K562 (cell line): ENCODE measurements around the gene EIF5. TPM values are rescaled to one million over a fixed set of nuclear protein-coding genes. Genes with fewer than 3 reads are reported as not detected.

Source experiments
- ATAC-seq: fragments of 200-7000 bp; cut with Tn5 transposase; 3 replicates; pipeline ENCODE4 v1.9.1; 2020; ENCODE audit warnings: moderate library complexity
- BruUV-seq: library from RNA; stranded (reverse); fragments of 400-500 nt; replicated peaks from 2 replicates; lab custom pipeline; 2021; lab: Mats Ljungman, UMichigan
- CTCF ChIA-PET: fragments of 300-600 bp; formaldehyde crosslinking; extraction: SDS; loops from one replicate; lab custom pipeline; 2021; ENCODE audit warnings: low intra/inter-chr PET ratio; lab: Yijun Ruan, JAX
- POLR2A ChIA-PET: fragments of 300-600, 350-650 bp; sonication (Branson Sonifier 250); formaldehyde crosslinking; extraction: SDS; loops from one replicate; lab custom pipeline; 2021; ENCODE audit warnings: antibody characterized with exemption, inconsistent platforms; lab: Yijun Ruan, JAX
- DNase-seq, 4 experiments: peaks; one replicate each; pipeline versions ENCODE4 v3.0.0 to v3.0.0-alpha.2; 2011 to 2018; ENCODE audit warnings: low spot score in 3 of 4, mixed read lengths in 3 of 4; ENCODE audit errors: extremely low read depth in 1 of 4
- FAIRE-seq: peaks from 2 replicates; lab custom pipeline; 2011; peaks lifted over from hg19 to GRCh38; lab: Jason Lieb, UNC
- H2AFZ ChIP-seq: 2 replicates; pipeline ENCODE4 v1.6.0; 2011; ENCODE audit warnings: low read depth, low read length, control low read depth, inconsistent platforms
- H3K27ac ChIP-seq: fragments of 200-600 bp; 3 replicates; pipeline ENCODE4 v1.8.0; 2011; ENCODE audit warnings: low read depth, mild to moderate bottlenecking, control low read depth, inconsistent platforms, low read length, moderate library complexity, mixed read lengths; ENCODE audit errors: extremely low read depth
- H3K27me3 ChIP-seq, 2 experiments: fragments of 300-600 bp in 1 of 2; 2 replicates in 1 of 2; 3 replicates in 1 of 2; pipeline versions ENCODE4 v1.6.0 to v1.8.0; 2011; ENCODE audit warnings: inconsistent platforms in 2 of 2, low read length in 2 of 2, mild to moderate bottlenecking in 1 of 2, mixed read lengths in 1 of 2, moderate library complexity in 1 of 2; ENCODE audit not compliant: control insufficient read depth in 2 of 2, insufficient read depth in 2 of 2
- H3K36me3 ChIP-seq: fragments of 300-600 bp; 3 replicates; pipeline ENCODE4 v1.8.0; 2011; ENCODE audit warnings: mild to moderate bottlenecking, low read length, inconsistent platforms; ENCODE audit not compliant: control insufficient read depth, insufficient read depth
- H3K4me1 ChIP-seq, 2 experiments: fragments of 200-600 bp in 1 of 2; replicated peaks in 1 of 2; 2 replicates in 1 of 2; 3 replicates in 1 of 2; pipeline versions ENCODE4 v1.5.1 to v1.8.0; 2011; ENCODE audit warnings: inconsistent platforms in 2 of 2, low read length in 2 of 2, mild to moderate bottlenecking in 1 of 2, mixed read lengths in 1 of 2, moderate library complexity in 1 of 2; ENCODE audit not compliant: control insufficient read depth in 2 of 2, insufficient read depth in 2 of 2
- H3K4me2 ChIP-seq: 2 replicates; pipeline ENCODE4 v1.6.1; 2011; ENCODE audit warnings: low read length, control low read depth, inconsistent platforms, mixed read lengths; ENCODE audit not compliant: insufficient read depth
- H3K4me3 ChIP-seq: fragments of 200-600 bp; sonication (generic), shearing (Covaris generic); 2 replicates; pipeline ENCODE4 v1.5.1; 2016; ENCODE audit warnings: control low read depth, inconsistent platforms
- H3K79me2 ChIP-seq: fragments of 200-600 bp; 3 replicates; pipeline ENCODE4 v1.8.0; 2011; ENCODE audit warnings: low read length, inconsistent platforms; ENCODE audit not compliant: control insufficient read depth, insufficient read depth
- H3K9ac ChIP-seq, 2 experiments: 2 replicates each; pipeline versions ENCODE4 v1.6.0 to v1.6.1; 2011; ENCODE audit warnings: low read depth in 2 of 2, low read length in 2 of 2, control low read depth in 1 of 2, inconsistent platforms in 1 of 2, mild to moderate bottlenecking in 1 of 2, mixed read lengths in 1 of 2; ENCODE audit not compliant: insufficient read depth in 1 of 2
- H3K9me1 ChIP-seq: one replicate; pipeline ENCODE4 v1.6.0; 2011; ENCODE audit warnings: inconsistent platforms, mild to moderate bottlenecking, low read length, moderate library complexity; ENCODE audit not compliant: control insufficient read depth, insufficient read depth
- H3K9me3 ChIP-seq: replicated peaks from 2 replicates; pipeline ENCODE4 v1.5.1; 2011; ENCODE audit warnings: low read depth, low read length, inconsistent platforms; ENCODE audit not compliant: control insufficient read depth, insufficient read depth
- H4K20me1 ChIP-seq: replicated peaks from 2 replicates; pipeline ENCODE4 v1.6.1; 2011; ENCODE audit warnings: low read length, inconsistent platforms, mixed read lengths; ENCODE audit not compliant: control insufficient read depth, insufficient read depth
- ADNP ChIP-seq: fragments of 200-800 bp; sonication (Bioruptor generic); IDR thresholded peaks from 2 replicates; pipeline ENCODE4 v1.6.1; 2016; ENCODE audit warnings: missing genetic modification characterization, missing compliant biosample characterization
- CHD2 ChIP-seq: IDR thresholded peaks from 2 replicates; pipeline ENCODE4 v1.6.1; 2011; ENCODE audit warnings: low read depth, low read length
- ETS2 ChIP-seq: IDR thresholded peaks from 2 replicates; pipeline ENCODE4 v1.6.1; 2016; ENCODE audit warnings: borderline replicate concordance, missing genetic modification characterization, mild to moderate bottlenecking, moderate library complexity, missing compliant biosample characterization; ENCODE audit not compliant: poor library complexity, severe bottlenecking
- ILK ChIP-seq: fragments of 450-650 bp; IDR thresholded peaks from 2 replicates; pipeline ENCODE4 v1.6.1; 2016; ENCODE audit warnings: missing genetic modification characterization, low read depth, mild to moderate bottlenecking, missing compliant biosample characterization, moderate library complexity, borderline replicate concordance
- PHF8 ChIP-seq: fragments of 200-600 bp; sonication (generic); IDR thresholded peaks from 2 replicates; pipeline ENCODE4 v1.6.1; 2012; ENCODE audit warnings: mixed run types, mild to moderate bottlenecking, inconsistent platforms, low read length, moderate library complexity, borderline replicate concordance
- SMAD4 ChIP-seq: fragments of 250-450 bp; sonication (Bioruptor Pico); conservative IDR thresholded peaks from 2 replicates; pipeline ENCODE4 v1.8.0; 2021; ENCODE audit warnings: inconsistent platforms, mild to moderate bottlenecking, moderate library complexity
- SMC3 ChIP-seq: conservative IDR thresholded peaks from 2 replicates; pipeline ENCODE4 v1.6.1; 2011; ENCODE audit warnings: low read depth, low read length, improper control_type of control experiment; ENCODE audit not compliant: insufficient read depth
- SNRNP70 ChIP-seq: fragments of 200-400 bp; formaldehyde crosslinking; optimal IDR thresholded peaks from 2 replicates; pipeline ENCODE3; 2017; ENCODE audit warnings: low read depth, low read length
- TARDBP ChIP-seq: fragments of 450-650 bp; IDR thresholded peaks from 2 replicates; pipeline ENCODE4 v1.6.1; 2016
- TEAD4 ChIP-seq, 2 experiments: sonication (generic) in 1 of 2; formaldehyde crosslinking in 1 of 2; IDR thresholded peaks; 2 replicates each; pipeline versions ENCODE4 v1.6.1 to v1.8.0; 2012 to 2022; ENCODE audit warnings: borderline replicate concordance in 1 of 2, inconsistent platforms in 1 of 2, low read length in 1 of 2, mild to moderate bottlenecking in 1 of 2, missing genetic modification reagents in 1 of 2
- ZNF699 ChIP-seq: fragments of 250-450 bp; sonication (Bioruptor Pico); IDR thresholded peaks from 2 replicates; pipeline ENCODE4 v1.8.0; 2021; ENCODE audit warnings: mild to moderate bottlenecking, moderate library complexity; ENCODE audit not compliant: insufficient replicate concordance
- WGBS: fragments of 100-300 bp; shearing (Covaris generic); methylation state at CpG from one replicate; pipeline ENCODE4 v1.1.6; 2016; ENCODE audit warnings: low coverage, mixed read lengths; ENCODE audit not compliant: insufficient coverage; ENCODE audit errors: missing lambda C conversion rate; 5-methylcytosine and 5-hydroxymethylcytosine counted together
- in situ Hi-C: fragments of 300-500 bp; cut with MboI; formaldehyde crosslinking; loops from 4 replicates; pipeline ENCODE4 v1.15.0; 2018; ENCODE audit warnings: inconsistent platforms, mixed read lengths
- intact Hi-C: fragments of 100-400 bp; cut with micrococcal nuclease; formaldehyde crosslinking; loops from 2 replicates; pipeline ENCODE4 v1.14.2; 2022
- polyA plus RNA-seq, 8 experiments: library from polyadenylated mRNA; depleted of rRNA in 4 of 8; stranded (reverse) in 5 of 8; unstranded in 3 of 8; fragments of >200 nt; fragmentation: Nextera tagmentation in 2 of 8; fragmentation: Illumina TruSeq in 1 of 8; extraction: Ambion mirVana in 2 of 8; extraction: Trizol in 1 of 8; gene quantifications; 2 replicates each; pipeline versions ENCODE4 v1.2.1 to v1.2.3, GENCODE V29; 2011 to 2014; ENCODE audit warnings: inconsistent platforms in 1 of 8, missing spikeins in 1 of 8
- total RNA-seq, 7 experiments: library from RNA; depleted of rRNA in 6 of 7; stranded (reverse); fragments of >200 nt in 6 of 7; fragmentation: Illumina TruSeq in 2 of 7; extraction: Trizol in 2 of 7; gene quantifications; 2 replicates each; pipeline versions ENCODE4 v1.2.1 to v1.2.3, GENCODE V29; 2011 to 2021; ENCODE audit warnings: low replicate concordance in 1 of 7
- TF ChIP-seq, protein P1 (sequence below): fragments of 450-650 bp; formaldehyde crosslinking; IDR thresholded peaks from 2 replicates; pipeline ENCODE4 v1.4.0; 2020; ENCODE audit warnings: mild to moderate bottlenecking, moderate library complexity
- TF ChIP-seq, protein P2 (sequence below): sonication (generic); formaldehyde crosslinking; IDR thresholded peaks from 2 replicates; pipeline ENCODE4 v1.9.0; 2022; ENCODE audit warnings: mild to moderate bottlenecking, missing genetic modification reagents
- TF ChIP-seq, protein P3 (sequence below), 3 experiments: fragments of 200-800 bp in 1 of 3; sonication (Bioruptor generic) in 1 of 3; sonication (generic) in 1 of 3; formaldehyde crosslinking in 1 of 3; IDR thresholded peaks; 2 replicates each; pipeline versions ENCODE4 v1.6.1 to v1.8.0; 2016 to 2022; ENCODE audit warnings: mild to moderate bottlenecking in 2 of 3, missing compliant biosample characterization in 2 of 3, missing genetic modification characterization in 2 of 3, missing genetic modification reagents in 1 of 3
- TF ChIP-seq, protein P4 (sequence below): fragments of 150-350 bp; conservative IDR thresholded peaks from 2 replicates; pipeline ENCODE4 v1.6.1; 2014; ENCODE audit warnings: low read length

Gene EIF5
- total and polyA plus RNA-seq, 9 of the 15 experiments (the other 6 are each of a cell fraction or from before 2014, with no cell fraction given) = 92.7 to 442 (median 190) TPM

GRCh38 chr14:103391048-103391447 lies 57.0 kb downstream of the EIF5 start:
- ATAC-seq (peak; percentile 24), DNase-seq (peak in 2 of 4 experiments; percentile 19 to 47), FAIRE-seq (no peak)
- POLR2A ChIA-PET = interaction anchor here (1.0 to 2.1 kb wide), 6 partner anchors 9 to 55 kb away, joined by 3 to 19 read pairs (median 6); no protein-coding TSS in a partner anchor
- 23% methylated on average over 4 of the region's 4 CpGs for WGBS
- Histone ChIP-seq H3K9ac (no peak overlapping the region), H3K4me2 (no peak overlapping the region), H3K9me1 (no peaks in the 10 kb centered on the region), H3K27ac (no peak overlapping the region), H3K79me2 (peaks cover 94% of the 10 kb centered on the region), H3K4me1 (peaks cover 12 to 24% of the 10 kb centered on the region in 2 experiments), H4K20me1 (peaks cover 18% of the 10 kb centered on the region), H3K4me3 (no peak overlapping the region), H3K9me3 (no peaks in the 10 kb centered on the region; the same call in 1 of the 2 replicates), H3K27me3 (no peaks in the 10 kb centered on the region), H3K36me3 (peaks cover 8% of the 10 kb centered on the region; the same call in 2 of the 3 replicates), H2AFZ (no peak overlapping the region)
- intact Hi-C loops = loop anchor here (2.0 to 10.0 kb wide), 4 partner anchors 36 to 134 kb away; partner anchors contain the start of genes CKB and TRMT61A
- in situ Hi-C loops = no loop called here
- CTCF ChIA-PET = no interaction called here
- BruUV-seq = no TSS peak
- TF ChIP-seq, protein P1, sequence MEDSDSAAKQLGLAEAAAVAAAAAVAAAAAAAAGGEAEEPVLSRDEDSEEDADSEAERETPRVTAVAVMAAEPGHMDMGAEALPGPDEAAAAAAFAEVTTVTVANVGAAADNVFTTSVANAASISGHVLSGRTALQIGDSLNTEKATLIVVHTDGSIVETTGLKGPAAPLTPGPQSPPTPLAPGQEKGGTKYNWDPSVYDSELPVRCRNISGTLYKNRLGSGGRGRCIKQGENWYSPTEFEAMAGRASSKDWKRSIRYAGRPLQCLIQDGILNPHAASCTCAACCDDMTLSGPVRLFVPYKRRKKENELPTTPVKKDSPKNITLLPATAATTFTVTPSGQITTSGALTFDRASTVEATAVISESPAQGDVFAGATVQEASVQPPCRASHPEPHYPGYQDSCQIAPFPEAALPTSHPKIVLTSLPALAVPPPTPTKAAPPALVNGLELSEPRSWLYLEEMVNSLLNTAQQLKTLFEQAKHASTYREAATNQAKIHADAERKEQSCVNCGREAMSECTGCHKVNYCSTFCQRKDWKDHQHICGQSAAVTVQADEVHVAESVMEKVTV (CRISPR knock-in tag) = peak; percentile 14; the same call in 1 of the 2 replicates
- no peak for TF ChIP-seq ADNP (tag)
- TF ChIP-seq ILK (tag) = no peak
- TF ChIP-seq TARDBP = no peak
- TF ChIP-seq PHF8 = no peak
- TF ChIP-seq, protein P2, sequence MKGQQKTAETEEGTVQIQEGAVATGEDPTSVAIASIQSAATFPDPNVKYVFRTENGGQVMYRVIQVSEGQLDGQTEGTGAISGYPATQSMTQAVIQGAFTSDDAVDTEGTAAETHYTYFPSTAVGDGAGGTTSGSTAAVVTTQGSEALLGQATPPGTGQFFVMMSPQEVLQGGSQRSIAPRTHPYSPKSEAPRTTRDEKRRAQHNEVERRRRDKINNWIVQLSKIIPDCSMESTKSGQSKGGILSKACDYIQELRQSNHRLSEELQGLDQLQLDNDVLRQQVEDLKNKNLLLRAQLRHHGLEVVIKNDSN = no peak
- TF ChIP-seq, protein P3, sequence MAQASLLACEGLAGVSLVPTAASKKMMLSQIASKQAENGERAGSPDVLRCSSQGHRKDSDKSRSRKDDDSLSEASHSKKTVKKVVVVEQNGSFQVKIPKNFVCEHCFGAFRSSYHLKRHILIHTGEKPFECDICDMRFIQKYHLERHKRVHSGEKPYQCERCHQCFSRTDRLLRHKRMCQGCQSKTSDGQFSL (CRISPR knock-in tag; IDR thresholded peaks at IDR 0.05) = peak; percentile 35; the same call in 1 of the 2 replicates
- TF ChIP-seq, protein P3 (tag; IDR thresholded peaks at IDR 0.05) = no peak
- TF ChIP-seq TEAD4 (IDR thresholded peaks at IDR 0.05; ENCODE audit: low read length) = peak; percentile 26; the same call in 1 of the 2 replicates
- TF ChIP-seq TEAD4 (CRISPR knock-in tag; IDR thresholded peaks at IDR 0.05; ENCODE audit: borderline replicate concordance) = no peak
- TF ChIP-seq, protein P4, sequence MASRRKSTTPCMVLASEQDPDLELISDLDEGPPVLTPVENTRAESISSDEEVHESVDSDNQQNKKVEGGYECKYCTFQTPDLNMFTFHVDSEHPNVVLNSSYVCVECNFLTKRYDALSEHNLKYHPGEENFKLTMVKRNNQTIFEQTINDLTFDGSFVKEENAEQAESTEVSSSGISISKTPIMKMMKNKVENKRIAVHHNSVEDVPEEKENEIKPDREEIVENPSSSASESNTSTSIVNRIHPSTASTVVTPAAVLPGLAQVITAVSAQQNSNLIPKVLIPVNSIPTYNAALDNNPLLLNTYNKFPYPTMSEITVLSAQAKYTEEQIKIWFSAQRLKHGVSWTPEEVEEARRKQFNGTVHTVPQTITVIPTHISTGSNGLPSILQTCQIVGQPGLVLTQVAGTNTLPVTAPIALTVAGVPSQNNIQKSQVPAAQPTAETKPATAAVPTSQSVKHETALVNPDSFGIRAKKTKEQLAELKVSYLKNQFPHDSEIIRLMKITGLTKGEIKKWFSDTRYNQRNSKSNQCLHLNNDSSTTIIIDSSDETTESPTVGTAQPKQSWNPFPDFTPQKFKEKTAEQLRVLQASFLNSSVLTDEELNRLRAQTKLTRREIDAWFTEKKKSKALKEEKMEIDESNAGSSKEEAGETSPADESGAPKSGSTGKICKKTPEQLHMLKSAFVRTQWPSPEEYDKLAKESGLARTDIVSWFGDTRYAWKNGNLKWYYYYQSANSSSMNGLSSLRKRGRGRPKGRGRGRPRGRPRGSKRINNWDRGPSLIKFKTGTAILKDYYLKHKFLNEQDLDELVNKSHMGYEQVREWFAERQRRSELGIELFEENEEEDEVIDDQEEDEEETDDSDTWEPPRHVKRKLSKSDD = no peak
- TF ChIP-seq SNRNP70 = no peak
- TF ChIP-seq SMC3 = 0 out of 2 replicates have a peak, but pooled peaks have one; percentile 27
- no peak for TF ChIP-seq ETS2
- no peak for TF ChIP-seq SMAD4 (CRISPR knock-in tag)
- no peak for TF ChIP-seq CHD2
- no peak for TF ChIP-seq ZNF699
